ENCODE results near the gene USP35. TPM values are rescaled to one million over a fixed set of nuclear protein-coding genes. Genes with fewer than 3 reads are reported as not detected.
A peak's percentile ranks its signal among the peaks of the same experiment; 100 is the strongest.
"Not testable (repeated sequence)": the region's sequence is repeated elsewhere in the genome, so short reads cannot be mapped to it uniquely, and the experiment has no call there.

Gene USP35
- total and polyA plus RNA-seq, 2 experiments from 2014 or later: 2.7 to 7.0 TPM

DNA sequence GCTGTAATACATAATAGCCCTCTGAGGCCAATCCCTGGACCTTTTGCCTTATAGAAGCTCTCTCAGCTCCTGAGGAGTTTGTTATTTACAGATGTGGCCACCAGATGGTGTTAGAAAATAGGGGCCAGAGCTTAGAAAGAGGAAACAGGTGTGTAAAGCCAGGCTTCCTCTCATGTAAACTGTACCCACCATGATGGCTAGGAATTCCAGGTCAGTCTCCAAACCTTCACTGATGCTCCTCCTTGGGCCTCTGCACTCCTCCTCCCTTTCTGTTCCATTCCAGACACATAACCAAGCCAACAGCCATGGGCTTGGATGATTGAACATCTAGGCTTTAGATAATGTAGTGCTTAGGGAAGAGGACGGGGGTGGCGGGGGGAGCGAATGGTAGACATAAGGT, 39.7 kb downstream of the USP35 start:
- Histone ChIP-seq H3K4me1 (ENCODE audit: insufficient read depth) (peaks cover 14% of the 10 kb centered on the region), H3K27me3 (replicated peaks; ENCODE audit: insufficient read depth) (no peaks in the 10 kb centered on the region), H3K9ac (no peak overlapping the region), H3K36me3 (ENCODE audit: low read depth) (no peaks in the 10 kb centered on the region), H3K9me2 (ENCODE audit: insufficient read depth) (no peaks in the 10 kb centered on the region), H3F3A (ENCODE audit: insufficient read depth) (peaks cover 14% of the 10 kb centered on the region), H3K4me2 (ENCODE audit: unreplicated experiment) (no peak overlapping the region), H4K20me1 (ENCODE audit: insufficient read depth) (no peaks in the 10 kb centered on the region), H3K4me3 (no peak overlapping the region), H2AFZ (no peak overlapping the region), H3K9me3 (ENCODE audit: low read depth) (no peaks in the 10 kb centered on the region), H3K27ac (no peak overlapping the region), H3K79me2 (ENCODE audit: insufficient read depth) (no peaks in the 10 kb centered on the region)
- peak; percentile 66 for DNase-seq
- in situ Hi-C loops (cut with MboI): loop anchor here (10.0 kb wide), 1 partner anchor 336 kb away; no protein-coding TSS in a partner anchor
- WGBS, 2 experiments (ENCODE audit: low coverage in 1 of 2, low lambda C conversion rate in 2 of 2, missing lambda C conversion rate in 2 of 2): 90 to 95% methylated on average over 3 of the region's 3 CpGs
- TF ChIP-seq EZH2phosphoT487 (IDR thresholded peaks at IDR 0.05; ENCODE audit: insufficient read depth, low read depth) (no peak), EZH2 (IDR thresholded peaks at IDR 0.05; ENCODE audit: insufficient read depth, poor library complexity, severe bottlenecking) (no peak)

DNA sequence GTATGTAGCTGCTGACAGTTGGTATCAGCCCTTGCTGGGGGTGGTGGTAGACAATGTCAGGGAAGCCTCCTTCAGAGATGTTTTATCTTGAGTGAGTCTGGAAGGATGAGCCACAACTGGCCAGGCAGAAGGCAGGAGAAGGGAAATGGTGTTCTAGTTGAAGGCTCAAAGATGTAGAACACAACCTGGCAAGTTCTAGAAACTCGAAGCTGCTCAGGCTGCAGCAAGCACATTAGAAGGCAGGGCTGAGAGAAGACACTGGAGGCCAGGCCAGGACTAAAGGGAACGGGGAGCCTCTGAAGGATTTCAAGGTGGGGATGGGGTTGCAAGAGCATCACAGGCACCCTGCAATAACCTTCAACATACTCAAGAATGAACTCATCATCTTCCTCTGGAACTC, 40.4 kb downstream of the USP35 start:
- peaks cover 14% of the 10 kb centered on the region for H3K4me1 ChIP-seq (ENCODE audit: insufficient read depth)
- H3K27ac ChIP-seq: no peak overlapping the region
- H2AFZ ChIP-seq: no peak overlapping the region
- no peaks in the 10 kb centered on the region for H3K9me2 ChIP-seq (ENCODE audit: insufficient read depth)
- H3K4me3 ChIP-seq: no peak overlapping the region
- no peaks in the 10 kb centered on the region for H3K9me3 ChIP-seq (ENCODE audit: low read depth)
- H4K20me1 ChIP-seq (ENCODE audit: insufficient read depth): no peaks in the 10 kb centered on the region
- no peak for DNase-seq
- H3K4me2 ChIP-seq (ENCODE audit: unreplicated experiment): no peak overlapping the region
- WGBS, 2 experiments (ENCODE audit: low coverage in 1 of 2, low lambda C conversion rate in 2 of 2, missing lambda C conversion rate in 2 of 2): 85 to 89% methylated on average over 2 of the region's 2 CpGs
- no peaks in the 10 kb centered on the region for H3K27me3 ChIP-seq (replicated peaks; ENCODE audit: insufficient read depth)
- no peaks in the 10 kb centered on the region for H3K79me2 ChIP-seq (ENCODE audit: insufficient read depth)
- H3F3A ChIP-seq (ENCODE audit: insufficient read depth): peaks cover 14% of the 10 kb centered on the region
- no peak overlapping the region for H3K9ac ChIP-seq
- in situ Hi-C loops (cut with MboI): loop anchor here (10.0 kb wide), 1 partner anchor 336 kb away; no protein-coding TSS in a partner anchor
- no peaks in the 10 kb centered on the region for H3K36me3 ChIP-seq (ENCODE audit: low read depth)
- TF ChIP-seq EZH2phosphoT487 (IDR thresholded peaks at IDR 0.05; ENCODE audit: insufficient read depth, low read depth) (no peak), EZH2 (IDR thresholded peaks at IDR 0.05; ENCODE audit: insufficient read depth, poor library complexity, severe bottlenecking) (no peak)

DNA sequence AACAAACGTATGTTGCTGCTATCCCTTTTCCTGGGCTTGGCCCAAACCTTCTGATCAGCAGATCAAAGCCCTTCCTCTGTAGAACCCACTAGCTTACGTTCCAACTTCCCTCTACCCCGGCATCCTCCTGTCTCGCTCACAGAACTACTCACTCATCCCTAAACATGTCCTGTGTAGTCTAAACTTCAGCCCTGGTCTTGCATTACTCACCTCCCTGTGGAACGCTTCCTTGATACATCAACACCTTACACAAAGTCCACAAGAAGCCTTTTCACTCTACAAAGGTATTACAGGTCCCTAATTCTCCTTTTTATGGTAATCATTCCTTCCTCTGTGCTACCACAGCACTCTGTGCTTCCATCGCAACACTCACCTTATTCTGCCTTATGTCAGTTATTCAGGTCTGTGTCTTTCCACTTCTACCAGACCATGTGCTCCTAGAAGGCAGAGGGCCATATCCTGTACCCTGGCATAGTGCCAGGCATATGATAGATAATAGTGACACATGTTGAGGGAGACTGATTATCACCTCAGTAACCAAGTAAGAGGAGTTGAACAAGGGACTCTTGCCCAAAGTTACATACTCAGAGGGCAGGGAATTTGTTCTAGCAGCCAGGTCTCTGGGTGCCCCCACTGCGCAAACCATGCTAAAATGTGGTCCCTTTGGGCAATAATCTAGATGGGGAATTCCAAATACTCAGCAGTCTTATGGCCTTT, 41.6 kb downstream of the USP35 start:
- no peak overlapping the region for H3K4me3 ChIP-seq
- no peaks in the 10 kb centered on the region for H3K36me3 ChIP-seq (ENCODE audit: low read depth)
- H3K79me2 ChIP-seq (ENCODE audit: insufficient read depth): no peaks in the 10 kb centered on the region
- no peak overlapping the region for H3K27ac ChIP-seq
- peaks cover 14% of the 10 kb centered on the region for H3K4me1 ChIP-seq (ENCODE audit: insufficient read depth)
- no peaks in the 10 kb centered on the region for H3K9me3 ChIP-seq (ENCODE audit: low read depth)
- H2AFZ ChIP-seq: no peak overlapping the region
- no peaks in the 10 kb centered on the region for H4K20me1 ChIP-seq (ENCODE audit: insufficient read depth)
- H3F3A ChIP-seq (ENCODE audit: insufficient read depth): peaks cover 14% of the 10 kb centered on the region
- H3K27me3 ChIP-seq (replicated peaks; ENCODE audit: insufficient read depth): no peaks in the 10 kb centered on the region
- no peak overlapping the region for H3K9ac ChIP-seq
- no peak overlapping the region for H3K4me2 ChIP-seq (ENCODE audit: unreplicated experiment)
- in situ Hi-C loops (cut with MboI): no loop called here
- DNase-seq: no peak
- TF ChIP-seq EZH2phosphoT487 (IDR thresholded peaks at IDR 0.05; ENCODE audit: insufficient read depth, low read depth): no peak
- TF ChIP-seq EZH2 (IDR thresholded peaks at IDR 0.05; ENCODE audit: insufficient read depth, poor library complexity, severe bottlenecking): no peak
- no peaks in the 10 kb centered on the region for H3K9me2 ChIP-seq (ENCODE audit: insufficient read depth)
- 87 to 90% methylated on average over 7 of the region's 7 CpGs for WGBS, 2 experiments (ENCODE audit: low coverage in 1 of 2, low lambda C conversion rate in 2 of 2, missing lambda C conversion rate in 2 of 2)

DNA sequence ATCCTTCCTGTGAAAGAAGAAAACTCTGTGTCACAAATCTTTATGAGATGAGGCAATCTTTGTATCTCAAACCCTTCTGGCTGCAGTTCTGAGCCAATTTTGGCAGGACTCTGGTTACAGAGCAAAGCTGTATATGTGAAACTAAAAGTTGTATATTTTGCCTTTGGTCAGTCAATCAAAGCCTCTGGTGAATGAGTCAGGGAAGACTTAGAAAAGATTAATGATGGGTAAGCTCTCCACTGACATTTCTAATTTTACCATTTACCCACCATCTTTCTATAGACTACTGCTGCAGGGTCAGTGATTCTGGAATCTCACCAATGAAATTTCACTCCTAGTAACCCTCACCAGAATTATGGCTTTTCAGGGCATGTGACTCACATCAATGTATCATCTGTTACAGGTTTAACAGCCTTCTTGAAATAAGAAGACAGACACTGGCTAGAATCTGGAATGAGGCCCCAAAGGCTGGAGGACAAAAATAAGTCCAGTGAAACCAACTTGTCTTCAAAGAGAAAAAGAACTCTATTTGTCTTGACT, 43.3 kb downstream of the USP35 start:
- peaks cover 14% of the 10 kb centered on the region for H3K4me1 ChIP-seq (ENCODE audit: insufficient read depth)
- H3K27ac ChIP-seq: no peak overlapping the region
- H3F3A ChIP-seq (ENCODE audit: insufficient read depth): peaks cover 14% of the 10 kb centered on the region
- H3K9me3 ChIP-seq (ENCODE audit: low read depth): no peaks in the 10 kb centered on the region
- in situ Hi-C loops (cut with MboI): no loop called here
- H3K79me2 ChIP-seq (ENCODE audit: insufficient read depth): no peaks in the 10 kb centered on the region
- no peaks in the 10 kb centered on the region for H3K27me3 ChIP-seq (replicated peaks; ENCODE audit: insufficient read depth)
- TF ChIP-seq EZH2 (IDR thresholded peaks at IDR 0.05; ENCODE audit: insufficient read depth, poor library complexity, severe bottlenecking) (no peak), EZH2phosphoT487 (IDR thresholded peaks at IDR 0.05; ENCODE audit: insufficient read depth, low read depth) (no peak)
- H3K36me3 ChIP-seq (ENCODE audit: low read depth): no peaks in the 10 kb centered on the region
- H3K4me3 ChIP-seq: no peak overlapping the region
- H4K20me1 ChIP-seq (ENCODE audit: insufficient read depth): no peaks in the 10 kb centered on the region
- H2AFZ ChIP-seq: no peak overlapping the region
- peak overlapping the region; percentile 62 for H3K4me2 ChIP-seq (ENCODE audit: unreplicated experiment)
- no peak overlapping the region for H3K9ac ChIP-seq
- peak; percentile 53 for DNase-seq
- no peaks in the 10 kb centered on the region for H3K9me2 ChIP-seq (ENCODE audit: insufficient read depth)

DNA sequence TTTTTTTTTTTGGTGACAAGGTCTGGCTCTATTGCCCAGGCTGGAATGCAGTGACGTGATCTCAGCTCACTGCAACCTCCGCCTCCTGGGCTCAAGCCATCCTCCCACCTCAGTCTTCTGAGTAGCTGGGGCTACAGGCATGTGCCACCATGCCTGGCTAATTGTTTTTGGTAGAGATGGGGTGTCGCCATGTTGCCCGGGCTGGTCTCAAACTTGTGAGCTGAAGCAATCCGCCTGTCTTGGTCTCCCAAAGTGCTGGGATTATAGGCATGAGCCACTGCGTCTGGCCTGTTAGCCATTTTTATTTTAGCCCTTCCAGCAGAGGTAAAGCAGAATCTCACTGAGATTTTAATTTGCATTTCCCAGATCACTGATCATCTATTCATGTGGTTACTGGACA, 44.3 kb downstream of the USP35 start:
- H3K9ac ChIP-seq; DNase-seq; H3K9me2 ChIP-seq (ENCODE audit: insufficient read depth); H3K4me2 ChIP-seq (ENCODE audit: unreplicated experiment); H3K27ac ChIP-seq; in situ Hi-C loops (cut with MboI); H3K4me3 ChIP-seq; H3K9me3 ChIP-seq (ENCODE audit: low read depth); H2AFZ ChIP-seq; H3K79me2 ChIP-seq (ENCODE audit: insufficient read depth); H3K36me3 ChIP-seq (ENCODE audit: low read depth); H3K27me3 ChIP-seq (replicated peaks; ENCODE audit: insufficient read depth); H4K20me1 ChIP-seq (ENCODE audit: insufficient read depth): not testable (repeated sequence)
- H3F3A ChIP-seq (ENCODE audit: insufficient read depth): peaks cover 14% of the 10 kb centered on the region
- peaks cover 14% of the 10 kb centered on the region for H3K4me1 ChIP-seq (ENCODE audit: insufficient read depth)
- WGBS, 2 experiments (ENCODE audit: low coverage in 1 of 2, low lambda C conversion rate in 2 of 2, missing lambda C conversion rate in 2 of 2): 92 to 95% methylated on average over 6 of the region's 6 CpGs
